Left ventricle myocardium inferior (tissue), 1 donor: ENCODE results near the gene MCM8. TPM values are rescaled to one million over a fixed set of nuclear protein-coding genes. Genes with fewer than 3 reads are reported as not detected.

Source experiments
- DNase-seq: peaks from one replicate; pipeline ENCODE4 v3.0.0-alpha.2; 2020
- H3K27ac ChIP-seq: fragments of 200-600 bp; replicated peaks from 2 replicates; pipeline ENCODE4 v1.8.0; 2021
- H3K27me3 ChIP-seq: fragments of 200-600 bp; 2 replicates; pipeline ENCODE4 v1.8.0; 2021; ENCODE audit warnings: low read depth
- H3K36me3 ChIP-seq: fragments of 200-600 bp; 2 replicates; pipeline ENCODE4 v1.8.0; 2021
- H3K4me1 ChIP-seq: fragments of 200-600 bp; 2 replicates; pipeline ENCODE4 v1.8.0; 2021
- H3K4me3 ChIP-seq: fragments of 200-600 bp; 2 replicates; pipeline ENCODE4 v1.8.0; 2021; ENCODE audit warnings: mild to moderate bottlenecking, moderate library complexity
- H3K9me3 ChIP-seq: fragments of 200-600 bp; replicated peaks from 2 replicates; pipeline ENCODE4 v1.8.0; 2021
- intact Hi-C: fragments of 100-400 bp; cut with micrococcal nuclease; formaldehyde crosslinking; loops from one replicate; pipeline ENCODE4 v1.11.0; 2022
- total RNA-seq: library from RNA; stranded (reverse); fragmentation: NEBNext Ultra II Directional; extraction: Animal tissue kit (Norgen Biotek cat#: 25700); gene quantifications from one replicate; pipeline ENCODE4 v1.2.1, GENCODE V29; 2021
- TF ChIP-seq, protein P1 (sequence below): fragments of 200-600 bp; IDR thresholded peaks from 2 replicates; pipeline ENCODE4 v1.8.0; 2021; ENCODE audit warnings: antibody characterized with exemption, mild to moderate bottlenecking, borderline replicate concordance
- donor health status: DM: no; HTN: yes; CAD: no; lungs with severe emphysema.

MCM8 gene
- total RNA-seq, 1 donor from 2014 or later = 6.9 TPM

- H3K27ac ChIP-seq = no peak overlapping the region
- no peaks in the 10 kb centered on the region for H3K9me3 ChIP-seq
- H3K4me3 ChIP-seq = no peak overlapping the region
- DNase-seq = no peak
- TF ChIP-seq, protein P1, sequence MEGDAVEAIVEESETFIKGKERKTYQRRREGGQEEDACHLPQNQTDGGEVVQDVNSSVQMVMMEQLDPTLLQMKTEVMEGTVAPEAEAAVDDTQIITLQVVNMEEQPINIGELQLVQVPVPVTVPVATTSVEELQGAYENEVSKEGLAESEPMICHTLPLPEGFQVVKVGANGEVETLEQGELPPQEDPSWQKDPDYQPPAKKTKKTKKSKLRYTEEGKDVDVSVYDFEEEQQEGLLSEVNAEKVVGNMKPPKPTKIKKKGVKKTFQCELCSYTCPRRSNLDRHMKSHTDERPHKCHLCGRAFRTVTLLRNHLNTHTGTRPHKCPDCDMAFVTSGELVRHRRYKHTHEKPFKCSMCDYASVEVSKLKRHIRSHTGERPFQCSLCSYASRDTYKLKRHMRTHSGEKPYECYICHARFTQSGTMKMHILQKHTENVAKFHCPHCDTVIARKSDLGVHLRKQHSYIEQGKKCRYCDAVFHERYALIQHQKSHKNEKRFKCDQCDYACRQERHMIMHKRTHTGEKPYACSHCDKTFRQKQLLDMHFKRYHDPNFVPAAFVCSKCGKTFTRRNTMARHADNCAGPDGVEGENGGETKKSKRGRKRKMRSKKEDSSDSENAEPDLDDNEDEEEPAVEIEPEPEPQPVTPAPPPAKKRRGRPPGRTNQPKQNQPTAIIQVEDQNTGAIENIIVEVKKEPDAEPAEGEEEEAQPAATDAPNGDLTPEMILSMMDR = no peak
- intact Hi-C loops = no loop called here
- H3K27me3 ChIP-seq = no peaks in the 10 kb centered on the region
- H3K36me3 ChIP-seq = peaks cover 34% of the 10 kb centered on the region
- H3K4me1 ChIP-seq = no peaks in the 10 kb centered on the region
Measured at GRCh38 chr20:5969940-5970339, 19.5 kb downstream of the MCM8 start.

DNA sequence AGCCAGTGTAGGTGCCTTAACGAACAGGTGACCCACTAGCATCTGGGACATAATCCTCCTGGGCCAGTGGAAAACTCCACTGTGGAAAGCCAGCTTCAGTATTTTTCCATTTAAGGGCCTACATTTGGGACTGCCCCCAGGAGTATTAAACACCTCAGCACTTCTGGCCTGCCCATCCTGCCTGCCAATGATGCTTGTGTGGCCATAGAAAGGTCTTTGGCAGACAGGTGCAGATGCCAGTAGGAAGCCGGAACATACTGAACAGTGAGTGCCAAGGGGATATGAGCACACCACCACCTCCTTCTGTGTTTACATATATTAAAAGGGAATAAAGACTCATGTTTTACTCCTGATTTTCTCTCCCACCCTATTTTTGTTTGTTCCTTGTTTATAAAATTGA, 19.9 kb downstream of the MCM8 start:
- H3K4me3 ChIP-seq = no peak overlapping the region
- TF ChIP-seq, protein P1 = no peak
- no peak overlapping the region for H3K27ac ChIP-seq
- H3K36me3 ChIP-seq = peaks cover 34% of the 10 kb centered on the region
- intact Hi-C loops = no loop called here
- H3K4me1 ChIP-seq = no peaks in the 10 kb centered on the region
- H3K9me3 ChIP-seq = no peaks in the 10 kb centered on the region
- no peak for DNase-seq
- H3K27me3 ChIP-seq = no peaks in the 10 kb centered on the region

GRCh38 chr20:5971203-5971602, 20.8 kb downstream of the MCM8 start:
- Histone ChIP-seq H3K4me3 (no peak overlapping the region), H3K36me3 (peaks cover 34% of the 10 kb centered on the region), H3K4me1 (no peaks in the 10 kb centered on the region), H3K27ac (no peak overlapping the region), H3K27me3 (no peaks in the 10 kb centered on the region), H3K9me3 (no peaks in the 10 kb centered on the region)
- no peak for DNase-seq
- intact Hi-C loops = no loop called here
- TF ChIP-seq, protein P1 = no peak

DNA sequence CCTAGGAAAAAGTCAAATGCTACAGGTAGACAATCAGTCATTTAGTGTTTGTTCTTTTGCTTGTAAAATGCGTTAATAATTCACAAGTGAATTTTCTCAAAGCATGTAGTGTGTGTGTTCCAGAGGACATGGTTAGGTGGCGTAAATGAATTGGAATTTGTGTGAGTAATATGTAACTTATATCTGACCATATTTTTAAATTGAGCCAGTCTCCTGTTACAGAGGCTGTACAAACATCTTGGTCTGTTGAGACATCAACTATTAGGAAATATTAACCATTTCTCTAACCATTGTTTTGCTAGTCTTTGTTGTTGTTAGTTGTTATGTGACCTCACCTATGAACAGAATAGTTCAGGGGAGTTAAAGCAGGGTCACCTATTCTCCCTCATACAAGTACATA, 22.7 kb downstream of the MCM8 start:
- H3K27ac ChIP-seq = no peak overlapping the region
- TF ChIP-seq, protein P1 = no peak
- H3K4me1 ChIP-seq = no peaks in the 10 kb centered on the region
- intact Hi-C loops = no loop called here
- peaks cover 29% of the 10 kb centered on the region for H3K36me3 ChIP-seq
- DNase-seq = no peak
- H3K27me3 ChIP-seq = no peaks in the 10 kb centered on the region
- H3K4me3 ChIP-seq = no peak overlapping the region
- H3K9me3 ChIP-seq = no peaks in the 10 kb centered on the region

GRCh38 chr20:5973971-5974370, 23.5 kb downstream of the MCM8 start:
- intact Hi-C loops = no loop called here
- no peak overlapping the region for H3K4me3 ChIP-seq
- TF ChIP-seq, protein P1 = no peak
- no peaks in the 10 kb centered on the region for H3K9me3 ChIP-seq
- H3K4me1 ChIP-seq = no peaks in the 10 kb centered on the region
- no peak for DNase-seq
- peaks cover 34% of the 10 kb centered on the region for H3K36me3 ChIP-seq
- no peak overlapping the region for H3K27ac ChIP-seq
- H3K27me3 ChIP-seq = no peaks in the 10 kb centered on the region

DNA sequence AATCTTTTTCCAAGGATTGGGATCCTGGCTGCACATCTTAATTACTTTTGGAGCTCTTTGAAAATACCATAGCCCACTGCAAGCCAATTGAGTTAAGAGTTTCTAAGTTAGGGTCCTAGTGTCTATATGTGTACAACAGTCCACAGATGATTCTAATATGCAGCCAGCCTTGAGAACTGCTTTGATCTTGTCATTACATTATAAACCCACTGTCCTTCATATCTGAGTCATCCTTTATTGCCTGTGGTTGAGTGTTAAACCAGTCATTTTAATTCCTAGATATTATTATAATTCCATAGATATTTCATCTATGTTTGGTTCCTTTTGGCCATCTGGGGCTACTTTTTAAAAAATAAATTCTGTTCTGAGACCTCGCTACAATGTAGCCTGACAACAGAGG, 24.1 kb downstream of the MCM8 start:
- TF ChIP-seq, protein P1 = no peak
- Histone ChIP-seq H3K9me3 (no peaks in the 10 kb centered on the region), H3K27ac (no peak overlapping the region), H3K4me1 (no peaks in the 10 kb centered on the region), H3K27me3 (no peaks in the 10 kb centered on the region), H3K4me3 (no peak overlapping the region), H3K36me3 (peaks cover 39% of the 10 kb centered on the region)
- intact Hi-C loops = no loop called here
- DNase-seq = no peak
